ENCODE results near the gene MESP2. TPM values are rescaled to one million over a fixed set of nuclear protein-coding genes. Genes with fewer than 3 reads are reported as not detected.

MESP2 gene
- total and polyA plus RNA-seq, 2 of the 13 experiments (the other 11 are each of a cell fraction or from before 2014, with no cell fraction given): not detected

DNA sequence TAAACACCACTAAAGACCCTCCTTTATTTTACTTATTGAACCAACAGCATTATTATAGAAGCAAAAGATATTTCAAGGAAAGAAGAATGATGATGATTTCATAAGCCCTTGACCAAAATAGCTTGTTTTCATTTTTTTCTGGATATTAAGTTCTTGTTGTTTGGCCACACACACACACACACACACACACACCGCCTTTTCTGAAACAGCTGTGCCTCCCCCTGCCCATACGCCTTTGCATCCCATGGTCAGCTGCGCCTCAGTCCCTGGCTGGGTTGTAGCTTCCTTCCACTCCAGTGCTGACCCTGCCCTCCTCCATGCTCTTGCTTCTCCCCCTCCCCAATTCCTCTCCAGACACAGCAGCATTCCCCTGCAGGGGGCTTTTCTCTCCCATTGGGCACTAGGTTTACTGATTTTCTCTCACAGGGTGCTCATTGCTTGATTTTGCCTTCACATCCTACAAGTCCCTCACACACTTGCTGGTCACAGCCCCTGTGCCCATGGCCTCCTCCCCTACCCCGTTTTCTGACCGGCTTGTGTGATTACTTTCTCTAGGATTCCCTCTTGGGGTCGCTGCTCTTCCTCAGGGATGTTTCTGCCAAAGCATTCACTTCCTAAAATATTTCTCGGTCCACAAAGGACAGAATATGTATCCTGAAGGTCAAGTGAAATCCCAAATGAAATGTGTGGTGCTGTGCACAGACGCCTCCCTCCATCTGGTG lies 43.5 kb upstream of the MESP2 start:
- H4K20me1 ChIP-seq (ENCODE audit: insufficient read depth, low read length): no peaks in the 10 kb centered on the region
- no peak overlapping the region for H3K4me2 ChIP-seq (ENCODE audit: low read depth, low read length)
- peaks cover 1 to 34% of the 10 kb centered on the region in 2 experiments; a peak in 3 of 5 replicates for H3K27me3 ChIP-seq (ENCODE audit: control insufficient read depth in 1 of 2, insufficient read depth in 2 of 2, low read length in 2 of 2)
- FAIRE-seq: no peak
- ATAC-seq: no peak
- no peaks in the 10 kb centered on the region for H3K9me3 ChIP-seq (ENCODE audit: low read length)
- no peak for TF ChIP-seq ARNT (IDR thresholded peaks at IDR 0.05)
- TF ChIP-seq HINFP (CRISPR knock-in tag; IDR thresholded peaks at IDR 0.05; ENCODE audit: low read depth): no peak
- TF ChIP-seq POGK (CRISPR knock-in tag; conservative IDR thresholded peaks at IDR 0.05): no peak
- TF ChIP-seq ZNF205 (CRISPR knock-in tag; IDR thresholded peaks at IDR 0.05): no peak
- TF ChIP-seq IKZF1 (IDR thresholded peaks at IDR 0.05): no peak
- TF ChIP-seq, protein P1, sequence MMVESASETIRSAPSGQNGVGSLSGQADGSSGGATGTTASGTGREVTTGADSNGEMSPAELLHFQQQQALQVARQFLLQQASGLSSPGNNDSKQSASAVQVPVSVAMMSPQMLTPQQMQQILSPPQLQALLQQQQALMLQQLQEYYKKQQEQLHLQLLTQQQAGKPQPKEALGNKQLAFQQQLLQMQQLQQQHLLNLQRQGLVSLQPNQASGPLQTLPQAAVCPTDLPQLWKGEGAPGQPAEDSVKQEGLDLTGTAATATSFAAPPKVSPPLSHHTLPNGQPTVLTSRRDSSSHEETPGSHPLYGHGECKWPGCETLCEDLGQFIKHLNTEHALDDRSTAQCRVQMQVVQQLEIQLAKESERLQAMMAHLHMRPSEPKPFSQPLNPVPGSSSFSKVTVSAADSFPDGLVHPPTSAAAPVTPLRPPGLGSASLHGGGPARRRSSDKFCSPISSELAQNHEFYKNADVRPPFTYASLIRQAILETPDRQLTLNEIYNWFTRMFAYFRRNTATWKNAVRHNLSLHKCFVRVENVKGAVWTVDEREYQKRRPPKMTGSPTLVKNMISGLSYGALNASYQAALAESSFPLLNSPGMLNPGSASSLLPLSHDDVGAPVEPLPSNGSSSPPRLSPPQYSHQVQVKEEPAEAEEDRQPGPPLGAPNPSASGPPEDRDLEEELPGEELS (CRISPR knock-in tag; IDR thresholded peaks at IDR 0.05): no peak
- TF ChIP-seq SMARCE1 (IDR thresholded peaks at IDR 0.05; ENCODE audit: borderline replicate concordance): no peak
- TF ChIP-seq FIP1L1 (IDR thresholded peaks at IDR 0.05; ENCODE audit: borderline replicate concordance, insufficient read depth, low read depth, low read length): no peak
- TF ChIP-seq REST (IDR thresholded peaks at IDR 0.05; ENCODE audit: borderline replicate concordance in 1 of 2, low read depth in 1 of 2, low read length in 2 of 2): no peak
- TF ChIP-seq MXD1 (CRISPR knock-in tag; IDR thresholded peaks at IDR 0.05): no peak
- TF ChIP-seq TFE3 (CRISPR knock-in tag; IDR thresholded peaks at IDR 0.05): no peak
- in situ Hi-C loops (cut with HindIII; ENCODE audit: extremely low pct_ligation_motif_present, low pct_unique_long_range_greater_than_20kb): loop anchor here (25.0 kb wide), 1 partner anchor 355 kb away; no protein-coding TSS in a partner anchor
- H3K4me1 ChIP-seq (ENCODE audit: insufficient read depth, low read length): no peaks in the 10 kb centered on the region
- intact Hi-C loops (cut with micrococcal nuclease; ENCODE audit: unreplicated experiment): no loop called here
- BruUV-seq (replicated peaks): no TSS peak
- H2AFZ ChIP-seq (ENCODE audit: low read length): no peak overlapping the region
- no peak overlapping the region for H3K4me3 ChIP-seq (replicated peaks in 1 of 3; ENCODE audit: insufficient read depth in 1 of 3, low read depth in 2 of 3, low read length in 3 of 3)
- CTCF ChIA-PET (ENCODE audit: low intra/inter-chr PET ratio, low total read pairs): no interaction called here
- DNase-seq (ENCODE audit: low spot score): no peak
- no peak overlapping the region for H3K9ac ChIP-seq (ENCODE audit: insufficient read depth, low read depth, low read length)
- H3K79me2 ChIP-seq (ENCODE audit: insufficient read depth, low read length): no peaks in the 10 kb centered on the region
- POLR2A ChIA-PET: no interaction called here
- whole genome bisulfite sequencing (ENCODE audit: low lambda C conversion rate): 31% methylated on average over 8 of the region's 8 CpGs
- H3K27ac ChIP-seq (ENCODE audit: extremely low read length, insufficient read depth, low read length): no peak overlapping the region
- H3K36me3 ChIP-seq (replicated peaks in 1 of 2; ENCODE audit: control insufficient read depth in 1 of 2, insufficient read depth in 2 of 2, low read length in 2 of 2): no peaks in the 10 kb centered on the region
